Nephron (organoid): Measurements from ENCODE around the gene IDI1.

ENCODE experiments used
- H3K27ac Mint-ChIP-seq, 3 experiments: 2 replicates each; pipeline ENCODE4 v1.8.0; 2020; ENCODE audit warnings: mixed read lengths in 3 of 3, mild to moderate bottlenecking in 2 of 3, moderate library complexity in 1 of 3
- H3K27me3 Mint-ChIP-seq: 2 replicates; pipeline ENCODE4 v1.8.0; 2021; ENCODE audit warnings: low read depth, mild to moderate bottlenecking, moderate library complexity, mixed read lengths
- H3K36me3 Mint-ChIP-seq: 2 replicates; pipeline ENCODE4 v1.8.0; 2020; ENCODE audit warnings: low read depth, mixed read lengths
- H3K4me1 Mint-ChIP-seq: 2 replicates; pipeline ENCODE4 v1.8.0; 2020; ENCODE audit warnings: mixed read lengths
- H3K4me3 Mint-ChIP-seq, 3 experiments: 2 replicates each; pipeline ENCODE4 v1.8.0; 2020; ENCODE audit warnings: mild to moderate bottlenecking in 3 of 3, mixed read lengths in 3 of 3, moderate library complexity in 2 of 3
- H3K9me3 Mint-ChIP-seq: 2 replicates; pipeline ENCODE4 v1.8.0; 2020; ENCODE audit warnings: mixed read lengths
- CTCF ChIP-seq, 3 experiments: fragments of 200-600 bp; sonication (generic); IDR thresholded peaks; one replicate each; pipeline ENCODE4 v1.5.0; 2021; ENCODE audit warnings: antibody characterized with exemption in 3 of 3; ENCODE audit not compliant: unreplicated experiment in 3 of 3

The IDI1 gene

GRCh38 chr10:1037098-1037497 lies 11.8 kb downstream of the IDI1 start:
- no peak for TF ChIP-seq CTCF (IDR thresholded peaks at IDR 0.05; ENCODE audit: unreplicated experiment in 3 of 3)
- Mint-ChIP-seq H3K4me3 (no peak overlapping the region), H3K4me1 (peaks cover 11% of the 10 kb centered on the region), H3K27ac (no peak overlapping the region), H3K9me3 (no peaks in the 10 kb centered on the region), H3K27me3 (no peaks in the 10 kb centered on the region), H3K36me3 (peaks cover 24% of the 10 kb centered on the region)

- Mint-ChIP-seq H3K9me3 (no peaks in the 10 kb centered on the region), H3K27me3 (no peaks in the 10 kb centered on the region), H3K36me3 (peaks cover 20% of the 10 kb centered on the region), H3K4me1 (peaks cover 11% of the 10 kb centered on the region), H3K27ac (no peak overlapping the region), H3K4me3 (no peak overlapping the region)
- no peak for TF ChIP-seq CTCF (IDR thresholded peaks at IDR 0.05; ENCODE audit: unreplicated experiment in 3 of 3)
These were observed 12.6 kb downstream of the IDI1 start for GRCh38 chr10:1036341-1036791.

GRCh38 chr10:1035201-1035600 lies 13.7 kb downstream of the IDI1 start:
- H3K4me3 Mint-ChIP-seq: no peak overlapping the region

GRCh38 chr10:1034758-1035157 lies 14.2 kb downstream of the IDI1 start:
- H3K36me3 Mint-ChIP-seq: peaks cover 8% of the 10 kb centered on the region
- no peak for TF ChIP-seq CTCF (IDR thresholded peaks at IDR 0.05; ENCODE audit: unreplicated experiment in 3 of 3)
- H3K4me1 Mint-ChIP-seq: peaks cover 11% of the 10 kb centered on the region
- peak overlapping the region; percentile 17 to 76 (median 54) for H3K27ac Mint-ChIP-seq
- H3K27me3 Mint-ChIP-seq: no peaks in the 10 kb centered on the region
- H3K9me3 Mint-ChIP-seq: no peaks in the 10 kb centered on the region
- no peak overlapping the region for H3K4me3 Mint-ChIP-seq

More at GRCh38 chr10:1035201-1035600, 13.7 kb downstream of the IDI1 start:
- Mint-ChIP-seq H3K36me3 (peaks cover 11% of the 10 kb centered on the region), H3K27me3 (no peaks in the 10 kb centered on the region), H3K9me3 (no peaks in the 10 kb centered on the region), H3K4me1 (peaks cover 11% of the 10 kb centered on the region), H3K27ac (peak overlapping the region; percentile 17 to 76 (median 54))
- TF ChIP-seq CTCF (IDR thresholded peaks at IDR 0.05; ENCODE audit: unreplicated experiment in 3 of 3): no peak

- no peak for TF ChIP-seq CTCF (IDR thresholded peaks at IDR 0.05; ENCODE audit: unreplicated experiment in 3 of 3)
- H3K4me3 Mint-ChIP-seq: no peak overlapping the region
- no peaks in the 10 kb centered on the region for H3K27me3 Mint-ChIP-seq
- peaks cover 11% of the 10 kb centered on the region for H3K4me1 Mint-ChIP-seq
- H3K9me3 Mint-ChIP-seq: no peaks in the 10 kb centered on the region
- peaks cover 8% of the 10 kb centered on the region for H3K36me3 Mint-ChIP-seq
- no peak overlapping the region for H3K27ac Mint-ChIP-seq
These were observed 15.3 kb downstream of the IDI1 start for GRCh38 chr10:1033601-1034000.

- no peak for TF ChIP-seq CTCF (IDR thresholded peaks at IDR 0.05; ENCODE audit: unreplicated experiment in 3 of 3)
- Mint-ChIP-seq H3K9me3 (no peaks in the 10 kb centered on the region), H3K27me3 (no peaks in the 10 kb centered on the region), H3K27ac (no peak overlapping the region), H3K4me1 (peaks cover 5% of the 10 kb centered on the region), H3K36me3 (no peaks in the 10 kb centered on the region), H3K4me3 (no peak overlapping the region)
These were observed 19.1 kb downstream of the IDI1 start for GRCh38 chr10:1029838-1030237.
